GM23248 (cell line): ENCODE measurements around the gene CLDN17.

ENCODE experiments used
- EZH2 ChIP-seq: fragments of 200-600 bp; sonication (generic); IDR thresholded peaks from 2 replicates; pipeline ENCODE4 v1.6.1; 2018; ENCODE audit warnings: antibody characterized with exemption, mild to moderate bottlenecking; ENCODE audit not compliant: insufficient read depth, poor library complexity, severe bottlenecking
- EZH2phosphoT487 ChIP-seq: fragments of 200-600 bp; sonication (generic); IDR thresholded peaks from 2 replicates; pipeline ENCODE4 v1.6.1; 2018; ENCODE audit warnings: antibody characterized with exemption, moderate library complexity, mild to moderate bottlenecking, low read depth; ENCODE audit not compliant: insufficient read depth

DNA sequence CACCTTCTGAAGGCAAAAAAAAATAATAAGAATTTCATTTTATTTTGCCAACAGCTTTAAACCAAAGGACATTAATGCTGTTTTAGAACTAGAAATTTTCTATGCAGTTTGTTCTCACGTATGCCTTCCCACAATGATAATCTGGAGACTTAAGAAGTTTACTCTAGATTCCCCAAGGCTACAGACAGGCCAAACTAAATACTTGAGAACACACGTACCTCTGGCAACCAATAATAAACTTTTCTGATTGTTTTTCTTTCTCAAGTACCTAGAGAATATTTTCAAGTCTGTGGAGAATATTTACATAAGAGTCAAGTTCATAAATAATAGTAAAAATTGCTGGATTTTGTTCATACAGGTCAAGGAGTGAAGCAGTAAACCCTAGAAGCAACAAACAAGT, 33.4 kb upstream of the CLDN17 start:
- TF ChIP-seq EZH2 (no peak), EZH2phosphoT487 (no peak)
